HG03280 (cell line): Measurements from ENCODE around the gene DCHS1.

Experiments used
- ATAC-seq: cut with Tn5 transposase; IDR thresholded peaks from one replicate; pipeline ENCODE4 v1.9.1; 2021; ENCODE audit warnings: mild to moderate bottlenecking, moderate library complexity; ENCODE audit not compliant: unreplicated experiment

The DCHS1 gene

GRCh38 chr11:6674219-6674597 lies 18.6 kb upstream of the DCHS1 start:
- no peak for ATAC-seq

GRCh38 chr11:6673523-6674218 lies 18.1 kb upstream of the DCHS1 start:
- ATAC-seq, result no peak

- ATAC-seq, result no peak
Observed at GRCh38 chr11:6671991-6672390, 16.4 kb upstream of the DCHS1 start.

GRCh38 chr11:6670202-6670830 lies 14.7 kb upstream of the DCHS1 start:
- ATAC-seq, result no peak

- ATAC-seq, result no peak
Observed at GRCh38 chr11:6667733-6668374, 12.2 kb upstream of the DCHS1 start.

- no peak for ATAC-seq
Observed at GRCh38 chr11:6666302-6667183, 10.9 kb upstream of the DCHS1 start.

- no peak for ATAC-seq
Observed at GRCh38 chr11:6664551-6664950, 8.9 kb upstream of the DCHS1 start.

- ATAC-seq, result no peak
Observed at GRCh38 chr11:6663794-6664469, 8.3 kb upstream of the DCHS1 start.

GRCh38 chr11:6660712-6661111 lies 5.1 kb upstream of the DCHS1 start:
- no peak for ATAC-seq

GRCh38 chr11:6658647-6659046 lies 3.0 kb upstream of the DCHS1 start:
- ATAC-seq, result no peak

- ATAC-seq, result no peak
Observed at GRCh38 chr11:6657346-6657745, 1.7 kb upstream of the DCHS1 start.

GRCh38 chr11:6656936-6657335 lies 1.3 kb upstream of the DCHS1 start:
- ATAC-seq, result no peak

- no peak for ATAC-seq
Observed at GRCh38 chr11:6656584-6656915, 941 bp upstream of the DCHS1 start.

- no peak for ATAC-seq
Observed at GRCh38 chr11:6655020-6655789, 404 bp downstream of the DCHS1 start.

- no peak for ATAC-seq
Observed at GRCh38 chr11:6654281-6655019, 1.2 kb downstream of the DCHS1 start.

- ATAC-seq, result no peak
Observed at GRCh38 chr11:6653656-6654055, 2.0 kb downstream of the DCHS1 start.

- no peak for ATAC-seq
Observed at GRCh38 chr11:6653097-6653496, 2.5 kb downstream of the DCHS1 start.

GRCh38 chr11:6652182-6652581 lies 3.4 kb downstream of the DCHS1 start:
- ATAC-seq, result no peak

- ATAC-seq, result no peak
Observed at GRCh38 chr11:6650980-6651379, 4.6 kb downstream of the DCHS1 start.

- ATAC-seq, result no peak
Observed at GRCh38 chr11:6650104-6650503, 5.5 kb downstream of the DCHS1 start.
